Activated CD8-positive, alpha-beta memory T cell treated with anti-CD3 and anti-CD28 coated beads for 48 hours (primary cell): Measurements from ENCODE around the gene PSMF1.
A peak's percentile ranks its signal among the peaks of the same experiment; 100 is the strongest.

Source experiments
- DNase-seq, 3 experiments: peaks; one replicate each; pipeline ENCODE4 v3.0.0-alpha.2; 2020; ENCODE audit warnings: low read depth in 2 of 3, low spot score in 2 of 3

Gene PSMF1

DNA sequence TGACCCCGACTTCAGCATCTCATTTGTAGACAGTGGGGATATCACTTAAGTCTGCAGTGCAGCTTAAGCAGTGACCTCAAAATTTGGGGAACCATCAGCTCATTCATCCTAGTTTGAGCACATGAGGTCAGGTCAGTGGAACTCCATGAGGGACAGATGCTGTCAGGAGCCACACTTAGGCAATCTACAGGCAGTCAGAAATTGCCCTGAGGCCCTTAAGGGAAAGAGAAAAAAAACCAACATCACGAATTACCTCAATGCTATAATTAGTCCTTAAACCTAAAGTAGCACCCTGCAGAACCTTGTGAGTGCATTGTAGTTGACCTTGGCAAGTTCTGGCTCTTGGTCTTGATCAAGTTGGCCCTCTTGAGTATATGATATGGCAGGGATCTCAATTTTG, 45.3 kb downstream of the PSMF1 start:
- DNase-seq: no peak

DNA sequence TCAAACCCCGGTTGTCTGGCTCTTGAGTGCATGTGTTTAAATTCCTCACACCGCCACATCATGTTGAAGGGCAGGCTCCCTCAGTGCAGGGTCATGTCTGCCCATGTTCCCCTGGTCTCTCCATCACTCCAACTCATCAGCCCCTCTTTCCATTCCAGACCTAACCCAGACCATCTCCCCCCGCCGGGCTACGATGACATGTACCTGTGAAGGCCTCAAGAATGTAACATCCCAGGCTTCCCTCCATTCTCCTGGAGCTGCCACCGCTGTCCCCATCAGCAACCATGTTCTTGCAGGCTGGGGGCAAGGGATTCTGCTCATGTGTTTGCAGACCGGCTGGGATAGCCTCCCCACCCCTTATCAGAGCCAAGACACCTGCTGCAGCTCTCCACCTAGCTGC, 46.5 kb downstream of the PSMF1 start:
- no peak for DNase-seq

DNA sequence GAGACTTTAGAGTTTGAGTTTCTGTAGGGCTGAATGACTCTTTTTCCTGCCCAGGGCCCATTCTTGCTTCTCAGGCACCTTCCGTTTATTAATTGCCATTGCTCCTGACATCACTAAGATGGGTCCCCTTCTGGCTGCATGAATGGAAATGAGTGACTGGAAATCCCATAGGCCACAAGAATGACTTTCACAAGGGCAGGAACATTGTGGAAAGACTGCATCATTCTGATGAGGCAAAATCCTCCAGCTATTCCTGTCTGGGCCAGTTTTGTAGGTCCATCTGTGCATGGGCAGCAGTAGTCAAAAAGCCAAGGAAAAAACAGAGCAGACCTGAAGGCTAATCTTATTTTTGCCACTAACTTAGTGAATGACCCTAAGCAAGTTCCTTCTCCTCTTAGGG, 47.1 kb downstream of the PSMF1 start:
- DNase-seq: no peak

DNA sequence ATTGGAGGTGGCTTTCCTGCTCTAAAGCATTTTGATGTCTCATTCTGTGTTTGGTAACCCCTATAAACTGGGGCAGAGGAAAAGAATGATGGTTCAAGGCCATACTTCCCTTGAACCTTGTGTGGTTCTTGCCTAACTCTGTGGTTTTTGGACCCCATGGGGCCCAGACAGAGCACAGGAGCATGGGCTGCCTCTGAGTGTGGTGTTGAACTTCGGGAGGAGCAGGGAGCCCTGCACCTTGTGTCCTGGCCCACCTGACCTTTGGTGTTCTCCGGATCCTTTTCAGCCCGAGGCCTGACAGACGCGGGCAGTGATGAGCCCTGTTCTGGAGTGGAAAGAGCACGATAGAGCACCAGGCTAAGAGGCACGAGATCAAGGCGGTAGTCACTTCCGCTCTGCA, 47.5 kb downstream of the PSMF1 start:
- DNase-seq: no peak

DNA sequence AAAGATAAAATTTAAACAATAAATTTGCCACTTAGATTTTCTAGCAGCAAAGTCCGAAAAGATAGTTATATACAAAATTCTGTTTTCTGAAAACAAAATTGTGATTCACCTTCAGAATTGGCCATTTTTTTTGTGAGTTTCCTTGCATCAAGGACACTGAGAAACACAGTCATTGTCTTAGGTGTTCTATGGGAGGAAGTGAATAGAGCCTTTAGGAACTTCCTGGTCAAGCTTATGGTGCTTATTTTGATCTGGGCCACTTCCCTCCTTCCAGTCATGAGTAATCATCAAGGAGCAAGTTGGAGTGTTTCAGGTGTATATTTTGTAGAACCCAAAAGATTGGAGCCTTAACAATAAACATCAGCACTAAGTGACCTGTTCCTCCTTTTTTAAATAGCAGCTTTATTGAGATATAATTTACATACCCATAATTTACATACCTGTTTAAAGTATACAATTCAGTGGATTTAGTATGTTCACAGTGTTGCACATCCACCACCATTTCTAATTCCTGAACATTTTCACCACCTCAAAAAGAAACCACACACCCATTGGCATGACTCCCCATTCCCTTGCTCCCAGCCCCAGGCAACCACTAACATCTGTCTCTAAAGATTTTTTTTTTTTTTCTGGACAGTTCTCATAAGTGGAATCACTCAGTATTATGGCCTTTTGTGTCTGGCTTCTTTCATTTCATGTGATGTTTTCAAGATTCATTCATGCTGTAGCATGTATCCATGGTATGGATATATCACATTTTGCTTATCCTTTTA, 48.7 kb downstream of the PSMF1 start:
- DNase-seq: no peak

DNA sequence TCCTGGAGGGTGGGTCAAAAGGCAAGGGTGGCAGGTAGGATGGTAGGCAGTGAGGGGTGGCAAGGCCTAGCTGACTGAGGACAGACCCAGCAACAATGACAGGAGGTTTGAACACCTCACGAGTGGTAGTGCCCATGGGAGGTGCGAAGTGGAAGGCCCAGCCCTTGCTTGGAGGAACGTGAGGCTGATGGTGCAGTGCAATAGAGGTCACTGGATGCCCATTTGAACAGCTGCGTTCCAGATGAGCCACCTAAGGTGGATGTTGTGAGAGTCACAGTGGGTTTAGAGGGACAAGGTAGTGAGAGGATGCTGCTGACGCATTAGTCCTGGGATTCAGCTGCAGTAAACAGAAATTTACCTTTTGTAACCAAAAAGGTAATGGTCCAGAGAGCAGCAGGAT, 50.8 kb downstream of the PSMF1 start:
- DNase-seq: no peak

DNA sequence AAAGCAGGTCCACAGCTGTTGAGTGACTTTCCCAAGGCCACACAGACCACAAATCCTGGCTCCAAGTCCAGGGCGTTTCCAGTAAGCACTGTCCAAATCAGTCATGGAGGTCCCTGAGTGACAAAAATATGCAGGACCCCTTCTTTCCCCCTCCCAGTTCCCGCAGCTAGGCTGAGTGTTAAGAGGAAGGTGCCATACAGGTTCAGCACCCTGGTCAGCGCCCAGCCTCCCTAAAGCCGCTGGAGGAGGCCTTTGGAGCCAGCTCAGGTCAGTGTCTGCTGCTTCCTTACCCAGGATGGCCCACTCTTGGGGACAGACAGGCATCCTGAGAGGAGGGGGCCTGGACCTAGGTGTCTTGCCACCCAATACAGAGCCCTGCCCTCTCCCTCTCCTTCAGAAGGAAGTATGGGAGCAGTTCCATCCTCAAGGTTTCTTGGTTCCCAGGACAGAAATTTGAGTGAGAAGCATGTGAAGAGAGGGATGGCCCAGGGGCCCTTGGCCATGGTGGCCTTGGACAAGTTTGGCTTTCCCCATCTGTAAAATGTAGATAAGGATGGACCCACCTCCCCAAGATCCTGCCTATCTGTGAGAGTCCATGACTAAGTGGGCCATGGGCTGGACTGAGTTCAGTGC, 53.2 kb downstream of the PSMF1 start:
- no peak for DNase-seq

DNA sequence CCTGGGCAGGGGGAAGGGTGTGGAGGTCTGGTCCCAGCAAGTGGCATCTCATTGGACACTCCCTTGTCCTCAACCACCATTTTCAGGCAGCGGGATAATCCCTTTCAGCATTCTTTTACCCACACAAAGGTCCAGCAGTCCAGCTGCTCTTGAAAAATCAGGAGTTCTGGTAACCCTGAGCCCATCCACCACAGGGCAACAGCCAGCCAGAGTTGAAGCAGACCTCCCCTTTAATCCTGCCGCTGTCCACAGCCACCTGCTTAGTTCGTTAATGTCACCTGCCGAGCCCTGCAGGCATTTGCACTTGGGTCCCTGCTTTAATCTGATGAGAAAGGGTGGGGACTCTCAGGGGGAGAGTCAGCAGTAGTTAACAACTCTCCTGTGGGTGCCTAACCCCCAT, 55.3 kb downstream of the PSMF1 start:
- DNase-seq: no peak

DNA sequence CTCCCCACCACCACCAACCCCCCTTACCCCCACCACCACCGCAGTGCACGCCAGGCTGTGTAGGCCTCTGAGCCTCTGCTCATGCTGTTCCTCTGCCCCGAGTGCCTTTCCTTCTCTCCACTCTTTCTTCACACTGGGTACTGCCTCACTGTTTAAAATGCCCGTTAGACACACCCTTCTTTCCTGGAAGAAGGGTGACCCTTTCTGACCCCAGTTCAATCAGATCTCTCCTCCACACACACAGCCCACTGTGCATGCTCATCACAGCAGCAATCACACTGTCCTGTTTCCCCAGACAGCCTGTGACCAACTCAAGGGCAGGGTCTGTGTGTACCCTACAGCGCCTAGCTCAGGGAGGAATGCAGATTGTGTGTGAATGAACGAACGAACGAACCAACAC, 56.4 kb downstream of the PSMF1 start:
- DNase-seq: no peak

DNA sequence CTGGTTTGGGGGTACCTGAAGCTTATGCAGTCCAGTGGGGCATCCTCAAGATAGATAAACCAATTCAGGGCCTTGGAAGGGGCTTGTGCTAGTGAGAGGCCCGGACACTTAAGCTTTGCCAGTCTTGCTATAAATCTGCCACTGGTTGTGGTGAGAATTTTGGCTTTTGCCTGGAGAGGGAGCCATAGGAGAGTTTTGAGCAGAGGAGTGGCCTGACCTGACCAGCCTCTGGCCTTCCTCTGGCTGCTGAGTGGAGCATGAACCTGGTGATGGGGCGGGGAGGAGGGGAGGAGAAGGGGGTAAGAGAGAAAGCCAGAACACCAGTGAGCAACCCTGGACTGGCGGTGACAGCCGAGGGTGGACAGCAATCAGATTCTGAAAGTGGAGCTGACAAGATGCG, 59.3 kb downstream of the PSMF1 start:
- DNase-seq: no peak

DNA sequence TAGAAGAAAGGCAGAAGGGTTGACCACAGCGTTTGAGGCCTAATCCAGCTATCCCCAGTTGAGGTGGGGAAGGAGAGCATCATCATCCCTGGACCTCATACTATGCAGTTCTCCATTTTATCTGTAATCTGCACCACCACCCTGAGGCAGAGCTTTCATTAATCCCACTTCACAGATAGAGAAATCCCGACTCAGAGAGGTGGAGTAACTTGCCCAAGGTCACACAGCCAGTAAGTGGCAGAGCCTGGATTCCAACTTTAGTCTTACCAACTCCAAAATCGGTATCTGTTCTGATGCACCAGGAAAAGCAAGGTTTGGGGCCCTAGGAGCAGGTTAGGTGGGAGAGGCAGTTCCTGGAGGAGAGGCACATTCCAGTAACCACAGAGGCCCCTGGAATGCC, 59.7 kb downstream of the PSMF1 start:
- DNase-seq: no peak

DNA sequence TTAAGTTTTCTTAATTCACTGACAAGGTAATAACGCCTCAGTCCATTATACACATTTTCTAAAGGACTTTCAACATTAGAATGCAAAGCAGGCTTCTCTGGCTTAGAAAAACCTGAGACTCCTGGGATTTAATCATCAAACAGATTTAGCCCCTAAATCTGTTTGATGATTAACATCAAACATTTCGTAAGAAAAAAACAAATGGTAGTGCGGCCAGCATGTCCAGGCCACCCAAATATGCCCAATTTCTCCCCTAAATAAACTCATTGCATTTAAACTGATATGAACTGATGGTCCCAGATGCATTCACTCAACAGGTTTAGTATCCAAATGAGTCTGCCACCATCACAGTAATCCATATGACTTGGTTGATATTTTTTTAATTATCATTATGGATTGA, 60.2 kb downstream of the PSMF1 start:
- no peak for DNase-seq

DNA sequence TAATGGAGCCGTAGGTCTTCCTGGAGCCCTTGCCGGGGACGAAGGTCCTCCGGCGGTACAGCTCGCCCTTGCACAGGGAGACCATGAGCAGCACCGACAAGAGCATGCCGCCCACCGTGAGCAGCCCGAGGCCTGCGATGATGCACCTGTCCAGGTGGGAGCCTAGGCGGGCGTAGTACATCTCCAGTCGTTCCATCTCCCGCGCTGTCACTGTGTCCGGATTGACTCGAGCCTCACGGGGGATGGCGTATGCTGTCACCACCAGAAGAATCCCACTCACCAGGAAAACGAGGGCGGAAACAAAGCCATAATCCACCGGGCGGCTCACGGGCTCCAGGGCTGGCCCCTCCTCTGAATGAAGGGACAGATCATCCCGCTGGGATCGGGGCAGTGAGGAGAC, 62.5 kb downstream of the PSMF1 start:
- DNase-seq: no peak

DNA sequence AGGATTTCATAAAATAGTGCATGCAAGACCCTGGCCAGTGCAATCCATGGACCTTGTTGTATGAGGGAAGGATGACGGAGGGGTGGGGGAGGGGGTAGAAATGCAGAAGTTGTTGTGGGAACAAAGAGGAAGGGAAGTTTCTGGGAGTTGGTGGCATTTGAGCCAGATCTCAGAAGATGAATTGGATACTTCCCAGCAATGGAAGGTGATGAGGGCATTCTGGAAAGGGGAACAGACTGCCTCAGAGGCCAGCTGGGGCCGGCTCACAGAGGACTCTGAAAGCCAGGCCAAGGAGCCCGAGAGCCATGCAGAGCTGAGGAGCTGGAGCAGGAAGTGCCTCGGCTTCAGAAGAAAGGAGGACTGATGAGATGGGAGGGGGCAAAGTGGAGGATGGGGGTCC, 63.7 kb downstream of the PSMF1 start:
- no peak for DNase-seq

DNA sequence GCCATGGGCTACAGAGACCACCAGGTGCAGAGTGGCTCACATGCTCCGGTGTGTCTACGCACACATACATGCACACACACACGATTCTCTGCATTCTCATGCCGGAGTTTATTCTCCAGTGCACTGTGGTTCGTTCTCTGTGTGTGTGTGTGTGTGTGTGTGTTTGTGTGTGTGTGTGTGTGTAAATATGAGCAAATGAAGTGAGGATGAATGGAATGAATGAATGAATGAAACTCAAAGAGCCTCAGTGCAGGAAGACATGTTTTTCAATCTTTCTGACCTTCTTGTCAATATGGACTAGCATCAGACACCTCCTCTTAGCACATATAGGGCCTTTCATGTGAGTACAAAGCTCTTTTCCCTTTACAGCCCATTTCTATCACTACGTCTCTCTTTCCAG, 64.8 kb downstream of the PSMF1 start:
- no peak for DNase-seq

DNA sequence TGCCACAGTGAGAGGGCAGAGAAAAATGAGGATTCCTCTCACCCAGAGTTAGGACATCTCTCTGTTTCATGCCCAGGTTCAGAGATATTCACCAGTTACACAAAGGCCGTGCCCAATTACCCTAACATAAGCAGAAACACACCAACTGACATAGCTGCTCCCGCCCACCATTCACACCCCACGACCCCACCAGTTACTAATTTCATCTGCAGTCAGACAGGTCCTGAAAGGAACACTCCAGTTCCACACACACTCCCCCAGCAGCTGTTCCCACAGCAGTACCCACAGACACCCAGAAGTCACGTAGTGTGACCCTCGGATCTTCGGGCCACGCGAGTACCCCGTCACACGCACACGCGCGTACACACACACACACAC, 65.8 kb downstream of the PSMF1 start:
- DNase-seq: no peak

DNA sequence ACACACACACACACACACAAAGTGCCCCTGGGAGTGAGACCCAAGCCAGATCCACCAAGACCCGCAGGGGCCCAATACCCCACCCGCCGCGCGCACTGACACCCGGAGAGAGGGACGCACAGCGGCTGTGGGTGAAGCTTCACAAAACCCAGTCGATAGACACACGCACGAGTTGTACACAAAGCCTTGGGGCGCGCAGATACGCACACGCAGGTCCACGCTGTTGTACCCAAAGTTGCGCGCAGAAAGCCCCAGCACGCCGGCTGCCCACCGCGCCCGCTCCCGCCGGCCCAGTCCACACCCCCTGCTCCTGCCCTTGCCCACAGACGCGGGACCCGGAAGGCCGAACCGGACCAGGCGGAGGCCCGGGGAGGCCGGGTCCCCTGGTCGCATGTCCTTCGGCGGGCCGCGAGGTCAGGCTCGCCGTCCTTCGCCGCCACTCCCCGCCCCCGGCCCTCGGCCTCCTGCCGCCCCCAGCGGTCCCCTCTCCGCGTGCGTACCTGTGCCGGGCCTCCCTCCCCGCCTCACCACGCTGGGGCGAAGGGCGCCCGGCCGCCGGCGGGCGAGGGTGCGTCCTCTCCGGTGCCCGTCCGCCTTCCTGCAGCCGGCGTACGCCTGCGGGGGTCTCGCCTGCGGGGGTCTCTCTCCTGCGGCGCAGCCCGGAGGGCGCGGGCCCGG, 66.4 kb downstream of the PSMF1 start, which contains the start of gene TMEM74B:
Gene TMEM74B, minus strand, starts transcription at position 344 of the 678 bp plus-strand sequence. CDS start 1,180 bp downstream, outside the sequence.
- DNase-seq: no peak

DNA sequence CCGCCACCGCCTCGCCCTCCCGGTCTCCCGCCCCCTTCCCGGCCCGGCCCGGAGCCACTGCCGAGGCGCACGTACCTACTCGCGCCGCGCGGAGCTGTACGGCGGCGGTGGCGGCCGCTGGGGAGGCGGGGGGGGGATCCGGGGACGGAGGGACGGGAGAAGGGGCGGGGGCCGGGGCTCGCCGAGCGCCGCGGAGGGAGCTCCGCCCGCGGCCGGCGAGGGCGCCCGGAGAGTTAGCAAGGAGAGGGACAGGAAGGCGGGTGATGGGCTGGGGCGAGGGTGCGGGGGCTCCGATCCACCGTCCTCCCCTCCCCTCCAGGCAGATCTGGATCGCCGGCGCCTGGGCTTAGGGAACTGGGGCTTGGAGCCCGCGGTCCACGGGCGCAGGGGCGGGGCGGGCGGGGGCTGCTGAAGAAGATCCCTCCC, 66.9 kb downstream of the PSMF1 start:
- DNase-seq: no peak

DNA sequence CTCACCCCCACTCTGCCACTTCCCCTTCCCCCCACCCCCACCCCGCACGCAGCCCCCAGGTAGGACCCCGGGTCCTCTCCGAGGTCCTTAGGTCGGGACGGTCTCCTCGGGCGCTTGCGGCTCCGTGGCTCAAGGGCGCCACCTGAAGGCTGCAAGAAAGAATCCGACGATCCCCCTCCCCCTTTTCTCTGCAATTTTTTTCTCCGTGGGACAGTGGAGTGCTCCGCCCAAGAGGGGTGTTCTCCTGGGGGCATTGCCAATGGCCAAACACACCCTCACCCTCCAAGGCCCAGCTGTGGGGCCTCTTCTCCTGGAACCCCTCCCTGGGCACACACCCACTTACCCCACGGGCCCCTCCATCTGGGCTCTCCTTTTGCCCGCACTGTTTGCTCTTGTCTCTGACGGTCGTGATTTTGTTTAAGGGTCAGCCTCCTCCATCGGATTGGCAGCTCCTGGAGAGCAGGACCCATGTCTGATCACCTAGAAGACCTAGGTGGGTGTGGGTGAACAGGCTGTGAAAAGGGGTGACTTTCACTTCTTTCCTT, 67.5 kb downstream of the PSMF1 start:
- peak in 1 of 3 experiments; percentile 34 for DNase-seq

DNA sequence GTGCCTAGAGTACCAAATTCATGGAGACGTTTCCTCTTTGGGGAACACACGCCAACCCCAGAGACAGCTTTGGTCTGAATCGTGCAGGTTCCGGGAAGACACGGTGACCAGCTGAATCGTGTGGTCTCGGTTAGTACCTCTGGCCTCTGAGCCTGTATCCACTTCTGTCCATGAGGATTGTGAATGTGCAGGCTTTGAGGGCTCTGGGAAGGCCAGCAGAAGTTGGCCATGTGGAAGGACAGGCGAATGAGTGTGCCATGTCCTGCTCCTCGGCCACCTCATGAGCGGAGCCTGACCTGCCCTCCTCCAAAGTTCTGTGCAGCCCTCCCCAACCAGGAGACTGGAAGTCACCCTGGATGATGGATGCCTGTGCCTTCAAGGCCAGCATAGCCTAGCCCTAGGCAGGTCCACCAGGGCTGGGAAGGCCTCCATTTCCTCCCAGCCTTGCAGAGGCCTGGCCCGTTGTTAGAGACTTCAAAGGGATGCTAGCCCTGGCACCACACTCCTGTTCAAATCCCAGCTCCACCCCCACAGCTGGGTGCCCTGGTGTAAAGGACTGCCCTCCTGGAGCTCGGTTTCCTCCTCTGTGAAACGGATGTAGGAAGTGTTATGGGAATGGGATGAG, 68.1 kb downstream of the PSMF1 start:
- DNase-seq: no peak

DNA sequence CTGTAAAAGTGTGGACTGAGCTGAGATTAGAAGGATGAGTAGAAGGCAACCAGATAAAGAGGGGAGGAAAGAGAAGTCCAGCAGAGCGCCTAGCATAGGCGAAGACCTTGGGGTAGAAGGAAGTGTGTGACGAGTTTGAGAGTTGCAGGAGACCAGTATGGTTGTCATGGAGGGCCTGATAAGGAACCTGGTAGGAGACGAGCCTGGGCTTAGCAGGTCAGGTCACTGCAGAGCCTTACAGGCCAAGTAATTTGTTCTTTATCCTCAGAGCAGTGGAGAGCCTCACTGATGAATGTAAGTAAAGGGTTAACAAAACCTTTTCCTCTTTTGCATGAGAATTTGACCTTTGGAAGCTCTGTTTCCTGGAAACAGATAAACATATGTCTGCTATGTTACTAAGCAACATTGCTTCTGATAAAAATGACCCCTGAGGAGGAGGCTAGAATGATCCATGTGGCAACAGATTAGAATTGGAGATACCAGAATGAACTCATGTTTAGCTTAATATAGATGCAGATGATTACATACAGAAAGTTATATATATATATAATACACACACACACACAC, 69.3 kb downstream of the PSMF1 start:
- DNase-seq: no peak
